H4 (cell line): ENCODE data around the gene PRPF40B. TPM values are rescaled to one million over a fixed set of nuclear protein-coding genes. Genes with fewer than 3 reads are reported as not detected.
"Not testable (repeated sequence)": the region's sequence is repeated elsewhere in the genome, so short reads cannot be mapped to it uniquely, and the experiment has no call there.

Source experiments
- DNase-seq: peaks from one replicate; pipeline ENCODE4 v3.0.0-alpha.2; 2015; ENCODE audit warnings: low spot score
- total RNA-seq: library from RNA; depleted of rRNA; stranded (reverse); fragments of >200 nt; shearing (Covaris generic); gene quantifications from 2 replicates; pipeline ENCODE4 v1.2.3, GENCODE V29; 2014; rRNA removed

Gene PRPF40B
- 5.8 and 9.8 TPM in 2 replicates for total RNA-seq

DNA sequence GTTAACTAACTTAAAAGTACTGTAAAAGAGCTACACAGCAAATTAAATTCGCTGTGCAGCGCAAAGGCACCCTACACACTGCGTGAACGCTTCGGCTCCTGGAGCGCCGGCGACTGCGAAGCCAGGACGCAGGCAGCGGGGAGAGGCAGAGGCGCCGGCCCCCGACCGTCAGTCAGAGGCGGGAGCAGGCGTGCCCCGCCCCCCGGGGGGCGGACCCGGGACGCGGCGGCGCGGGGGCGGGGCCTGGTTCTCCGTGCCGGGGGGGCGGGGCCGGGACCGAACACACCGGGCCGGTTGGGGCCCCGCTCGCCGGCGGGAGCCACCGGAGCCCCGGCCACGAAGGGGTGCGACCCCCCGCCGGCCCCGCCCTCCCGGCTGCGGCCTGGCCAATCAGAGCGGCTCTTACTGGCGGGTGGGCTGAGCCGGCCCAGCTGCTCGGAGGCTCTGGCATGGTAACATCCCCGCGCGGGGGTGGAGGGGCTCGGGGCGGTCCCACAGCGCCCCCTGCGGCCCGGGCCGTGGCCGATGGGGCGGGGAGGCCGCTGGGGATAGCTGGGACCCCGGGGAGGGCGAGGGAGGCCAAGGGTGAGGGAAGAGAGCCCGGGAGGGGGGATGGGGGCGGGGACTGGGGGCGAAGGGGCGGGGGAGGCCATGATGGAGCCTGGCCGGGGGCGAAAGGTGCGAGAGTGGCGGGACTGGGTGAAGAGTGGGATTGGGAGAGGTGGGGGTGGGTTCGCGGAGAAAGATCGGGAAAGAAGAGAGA is at the start of gene PRPF40B:
Gene PRPF40B (plus strand): TSS at position 420 of the 763 bp plus-strand sequence. CDS start 30 bp downstream, at position 450.
- DNase-seq: peak; percentile 68

DNA sequence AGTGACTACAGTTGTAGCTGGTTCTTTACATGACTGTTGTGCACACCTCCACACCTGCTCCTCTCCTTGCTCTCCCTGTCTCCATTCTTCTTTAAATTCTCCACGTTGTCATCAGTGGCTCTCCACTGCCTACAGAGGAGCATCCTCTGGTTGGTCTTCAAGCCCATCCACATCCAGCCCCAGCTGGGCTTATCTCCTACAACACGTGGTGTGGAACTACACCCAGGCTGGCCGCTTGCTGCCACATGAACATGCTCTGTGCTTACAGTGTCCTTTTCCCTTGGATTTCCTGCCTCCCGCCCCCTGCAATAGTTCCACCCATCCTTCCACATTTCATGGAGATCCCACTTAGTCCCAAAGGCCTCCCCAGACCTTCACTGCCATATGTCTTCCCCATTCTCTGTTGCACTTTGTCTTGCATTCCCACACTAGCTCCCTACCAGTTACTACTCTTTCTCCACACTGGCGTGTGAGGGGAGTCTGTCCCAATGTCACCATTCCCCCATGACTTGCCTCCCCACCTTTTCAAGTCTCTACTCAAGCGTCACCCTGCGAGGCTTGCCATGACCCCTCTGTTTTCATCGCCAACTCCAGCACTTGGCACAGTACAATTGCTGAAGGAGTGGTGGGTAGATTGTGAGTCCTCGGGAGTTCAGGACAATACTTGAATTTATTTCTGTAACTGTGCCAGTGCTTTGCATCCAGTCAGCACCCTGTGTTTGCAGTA is 45.6 kb upstream of the PRPF40B start:
- DNase-seq: no peak

DNA sequence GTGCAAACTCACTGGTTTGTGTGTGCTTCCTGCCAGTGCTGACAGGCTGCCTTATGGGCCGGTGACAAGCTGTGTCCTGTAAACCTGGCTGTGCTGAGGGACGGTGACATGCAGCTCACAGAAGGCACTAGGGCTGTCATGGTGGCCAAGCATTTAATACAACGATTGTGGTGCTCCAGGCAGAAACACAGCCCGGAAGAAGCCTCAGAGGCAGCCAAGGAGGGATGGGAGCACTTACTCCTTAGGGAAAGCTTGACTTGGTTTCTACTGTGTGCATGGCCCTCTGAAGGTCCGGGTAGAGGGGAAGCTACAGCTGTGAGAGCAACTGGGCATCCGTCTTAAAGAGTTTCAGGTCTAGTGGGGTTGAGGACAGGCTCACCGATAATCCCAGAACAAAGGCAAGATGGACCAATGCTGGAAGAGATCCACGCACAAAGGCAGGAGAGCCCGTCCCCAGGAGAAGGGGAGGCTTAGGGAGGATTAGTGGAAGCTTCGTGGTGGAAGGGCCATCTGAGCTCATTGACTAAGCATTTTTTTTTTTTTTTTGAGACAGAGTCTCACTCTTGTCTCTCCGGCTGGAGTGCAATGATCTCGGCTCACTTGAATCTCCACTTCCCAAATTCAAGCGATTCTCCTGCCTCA is 44.8 kb upstream of the PRPF40B start:
- no peak for DNase-seq

DNA sequence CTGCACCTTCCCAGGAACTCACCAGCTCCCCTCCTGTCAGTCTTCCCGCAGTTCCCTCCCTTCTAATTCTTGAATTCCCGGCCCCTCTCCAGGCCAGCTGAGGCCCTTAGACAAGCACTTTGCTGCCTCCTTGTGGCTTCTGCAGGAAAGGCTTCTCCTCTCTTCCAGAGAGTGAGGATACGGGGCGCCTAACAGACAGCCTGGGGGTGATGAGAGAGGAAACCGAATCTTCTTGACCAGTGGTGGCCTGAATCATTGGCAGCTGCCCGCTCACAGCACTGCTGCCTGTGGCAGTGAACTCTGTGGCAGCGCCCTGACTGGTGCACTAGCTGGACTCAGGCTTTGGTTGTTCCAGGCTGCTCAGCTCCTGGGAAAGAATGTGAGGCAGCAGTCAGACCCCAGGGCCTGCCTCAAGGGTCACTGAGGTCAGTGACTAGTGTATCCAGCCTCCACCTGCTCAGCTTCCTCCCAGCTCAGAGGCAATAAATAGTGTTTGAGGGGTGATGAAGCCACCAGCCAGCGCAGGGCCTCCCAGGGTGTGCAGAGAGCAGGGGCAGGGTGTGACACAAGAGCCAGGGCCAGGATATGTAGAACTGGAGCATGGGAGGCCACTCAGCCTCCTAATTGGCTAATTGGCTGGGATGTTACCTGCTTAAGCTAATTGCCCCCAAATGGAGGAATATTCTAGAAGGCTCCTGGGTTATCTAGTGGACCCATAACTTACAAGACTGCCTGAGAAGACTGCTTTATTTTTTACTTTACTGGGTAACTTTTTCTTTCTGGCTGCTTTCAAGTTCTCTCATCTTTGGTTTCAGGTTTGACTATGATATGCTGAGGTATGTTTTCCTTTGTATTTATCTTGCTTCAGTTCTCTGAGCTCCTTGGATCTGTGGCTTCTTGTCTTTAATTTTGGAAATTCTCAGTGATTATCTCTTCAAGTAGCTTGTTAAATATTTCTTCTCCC is 42.5 kb upstream of the PRPF40B start:
- peak; percentile 69 for DNase-seq

DNA sequence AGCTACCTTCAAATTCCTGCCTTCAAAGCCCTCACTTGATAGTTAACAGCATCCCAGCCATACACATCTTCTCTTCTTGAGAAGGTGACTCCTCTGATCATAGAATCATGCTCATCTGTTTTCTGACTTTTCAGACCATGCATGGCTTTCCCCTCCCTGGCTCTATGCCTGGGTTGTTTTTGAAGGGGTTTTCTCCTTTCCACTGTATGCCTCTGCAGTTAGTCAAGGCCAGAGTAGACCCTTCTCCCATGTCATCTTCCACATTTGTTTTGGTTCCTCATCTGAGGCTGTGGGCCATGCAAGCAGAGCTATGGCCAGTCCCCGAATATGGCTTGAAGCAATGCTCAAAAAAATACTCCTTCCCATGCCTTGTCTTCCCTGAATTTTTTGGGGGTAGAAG is 41.2 kb upstream of the PRPF40B start:
- no peak for DNase-seq

DNA sequence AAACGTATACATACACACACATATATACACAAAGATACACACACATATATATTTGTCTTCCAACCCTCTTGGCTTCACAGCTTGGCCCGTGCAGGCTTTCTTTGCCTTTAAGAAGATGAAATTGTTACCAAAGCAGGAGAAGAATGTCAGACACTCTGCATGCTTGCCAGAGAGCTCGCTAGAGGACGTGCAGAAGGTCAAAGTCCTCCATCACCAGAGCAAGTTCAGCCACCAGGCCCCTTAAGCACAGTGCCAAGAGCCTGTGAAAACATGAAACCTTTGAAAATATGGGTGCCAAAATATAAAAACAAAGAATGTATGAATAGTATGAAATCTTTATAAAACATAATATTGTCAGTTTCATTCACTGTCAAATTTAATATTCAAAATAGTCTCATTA is 40.5 kb upstream of the PRPF40B start:
- DNase-seq: no peak

DNA sequence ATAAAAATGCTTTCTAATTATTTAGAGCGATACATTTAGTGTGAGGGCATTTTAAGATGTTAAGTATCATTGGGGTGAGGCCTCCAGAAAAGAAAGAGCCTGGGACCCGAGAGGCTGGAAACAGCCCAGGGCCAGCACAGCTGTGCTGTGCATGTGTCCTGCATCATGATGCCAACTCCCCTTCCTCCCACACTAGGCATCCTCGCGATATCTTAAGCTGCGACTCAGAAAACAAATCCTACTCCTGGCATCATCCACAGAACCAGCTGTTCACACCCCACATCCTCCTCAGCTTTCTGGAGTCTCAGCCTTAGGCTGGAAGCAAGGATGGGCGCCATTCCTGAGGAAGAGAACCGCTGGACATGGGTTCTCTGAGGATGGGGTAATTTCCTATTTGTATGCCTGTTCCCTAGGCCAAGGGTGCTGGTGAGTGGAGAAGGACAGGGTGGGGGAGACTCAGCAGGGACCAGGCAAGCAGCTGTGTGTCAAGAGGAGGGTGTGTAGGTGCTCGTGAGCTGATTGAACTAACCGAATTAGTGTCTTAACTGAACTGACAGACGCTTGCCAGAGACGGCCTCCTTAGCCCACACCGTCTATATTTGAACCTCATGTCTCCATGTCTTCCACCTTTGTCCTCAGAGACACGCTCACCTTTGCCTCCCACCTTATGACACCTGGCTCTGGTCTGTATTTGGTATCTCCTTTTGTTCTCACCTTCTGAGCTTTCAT is 39.8 kb upstream of the PRPF40B start:
- DNase-seq: no peak

DNA sequence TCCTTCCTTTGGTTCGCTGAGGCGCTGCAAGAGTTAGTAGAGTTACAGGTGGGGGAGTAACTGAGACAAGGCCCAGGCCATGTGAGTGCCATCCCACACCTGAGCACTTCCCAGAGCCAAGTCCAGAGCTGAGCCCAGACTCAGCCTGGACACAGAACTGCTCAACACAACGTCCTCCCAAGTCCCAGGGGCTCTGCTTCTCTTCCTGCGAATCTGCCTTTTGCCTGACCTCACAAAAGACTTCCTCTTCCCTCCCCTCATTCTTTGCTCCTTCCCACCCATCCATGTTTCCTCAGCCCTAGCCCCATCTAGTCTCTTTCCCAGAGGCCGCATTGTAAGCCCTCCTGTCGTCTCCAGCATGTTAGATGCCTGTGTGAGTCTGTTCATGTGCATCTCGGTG is 38.8 kb upstream of the PRPF40B start:
- no peak for DNase-seq

DNA sequence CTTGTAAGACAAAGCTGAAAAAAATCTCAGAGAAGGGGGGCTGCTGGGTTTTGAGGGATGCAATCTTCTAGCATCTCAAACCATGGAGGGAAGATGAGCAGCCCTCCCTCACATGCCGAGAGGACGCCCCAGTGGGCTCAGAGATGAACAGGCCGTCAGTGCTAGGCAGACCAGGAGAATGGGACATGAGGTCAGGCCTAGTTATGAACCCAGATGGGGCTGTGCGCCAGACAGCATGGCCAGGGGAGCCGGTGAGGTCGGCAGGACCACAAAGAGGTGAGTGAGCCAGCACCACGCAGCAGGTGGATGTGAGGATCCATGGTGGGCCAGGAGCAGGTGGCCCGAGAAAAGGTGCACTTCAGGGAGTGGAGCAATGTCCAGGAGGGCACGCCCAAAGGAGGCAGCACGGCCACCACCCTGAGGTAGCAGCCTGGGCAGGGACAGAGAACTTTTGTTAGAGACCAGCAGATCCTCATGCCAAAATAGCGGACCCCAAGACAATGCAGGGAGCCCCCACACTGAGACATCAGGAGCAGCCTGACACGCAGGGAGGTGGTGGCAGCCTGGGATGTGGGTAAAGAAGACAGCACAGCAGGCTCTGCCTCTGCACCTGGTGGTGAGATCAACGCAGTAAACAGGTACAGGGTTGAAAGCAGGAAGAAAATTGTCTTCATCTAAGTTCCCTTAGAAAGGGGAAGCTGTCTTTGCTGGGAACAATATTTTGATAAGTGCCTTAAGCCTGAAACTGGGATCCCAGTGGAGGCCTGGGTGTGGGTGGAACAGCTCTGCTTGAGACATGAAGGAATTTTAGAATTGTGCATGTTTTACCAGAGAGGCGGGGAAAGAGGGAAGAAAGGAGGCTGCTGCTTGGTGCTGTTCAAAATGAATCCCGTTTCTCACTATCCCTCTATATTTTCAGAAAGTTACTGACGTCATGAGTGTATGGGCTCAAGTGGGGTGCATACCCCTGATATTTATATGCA is 37.6 kb upstream of the PRPF40B start:
- DNase-seq: no peak

DNA sequence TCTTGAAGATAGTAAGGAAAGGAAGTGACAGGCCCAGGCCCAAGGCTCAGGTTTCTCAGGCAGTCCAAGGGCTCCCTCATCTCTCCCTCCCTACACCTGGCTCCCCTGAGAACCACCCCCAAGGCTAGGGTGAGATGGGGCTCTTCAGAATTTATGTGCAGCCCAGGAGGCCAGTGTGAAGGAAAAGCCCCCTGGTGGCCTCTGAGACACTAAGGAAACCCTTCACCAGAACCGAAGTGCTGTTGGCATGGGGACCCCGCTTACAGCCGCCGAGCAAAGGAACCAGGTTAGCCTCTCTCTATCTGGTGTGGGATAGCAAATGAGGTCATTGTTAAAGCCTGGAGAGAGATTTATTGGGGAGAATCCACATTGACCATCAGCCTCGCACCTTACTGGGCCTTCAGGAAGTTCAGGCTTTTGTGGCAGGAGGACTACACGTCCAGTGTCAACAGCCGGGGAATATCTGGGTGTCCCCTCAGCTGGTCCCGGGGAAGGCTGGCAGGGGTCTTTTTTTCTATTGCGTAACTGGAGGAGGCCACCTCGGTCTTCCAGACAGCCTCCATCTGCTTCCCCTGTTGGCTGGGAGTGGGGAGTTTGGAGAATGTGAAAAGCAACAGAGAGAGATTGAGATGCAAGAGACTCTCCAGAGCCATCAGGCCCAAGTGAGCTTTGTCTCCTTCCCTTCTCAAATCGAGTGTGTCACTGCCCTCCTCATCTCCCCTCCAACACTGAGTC is 36.0 kb upstream of the PRPF40B start:
- DNase-seq: no peak

DNA sequence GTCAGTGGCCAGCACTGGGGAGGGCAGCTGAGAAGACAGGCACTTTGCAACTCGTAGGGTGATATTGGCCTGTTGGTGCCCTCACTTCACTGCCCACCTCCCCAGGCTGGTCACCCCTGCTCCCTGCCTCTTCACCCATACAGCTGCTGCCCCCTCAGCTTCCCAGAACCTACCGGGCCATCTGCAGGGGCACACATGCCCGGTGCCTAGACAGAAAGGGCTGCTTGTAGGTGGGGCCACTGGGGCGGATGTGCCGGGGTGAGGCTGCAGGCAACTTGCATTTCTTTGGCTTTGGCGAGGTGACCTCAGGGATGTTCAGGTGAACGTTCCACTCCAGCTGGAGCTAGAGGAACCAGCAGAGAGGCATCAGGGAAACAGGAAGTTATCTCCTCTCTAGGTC is 35.1 kb upstream of the PRPF40B start:
- DNase-seq: no peak

DNA sequence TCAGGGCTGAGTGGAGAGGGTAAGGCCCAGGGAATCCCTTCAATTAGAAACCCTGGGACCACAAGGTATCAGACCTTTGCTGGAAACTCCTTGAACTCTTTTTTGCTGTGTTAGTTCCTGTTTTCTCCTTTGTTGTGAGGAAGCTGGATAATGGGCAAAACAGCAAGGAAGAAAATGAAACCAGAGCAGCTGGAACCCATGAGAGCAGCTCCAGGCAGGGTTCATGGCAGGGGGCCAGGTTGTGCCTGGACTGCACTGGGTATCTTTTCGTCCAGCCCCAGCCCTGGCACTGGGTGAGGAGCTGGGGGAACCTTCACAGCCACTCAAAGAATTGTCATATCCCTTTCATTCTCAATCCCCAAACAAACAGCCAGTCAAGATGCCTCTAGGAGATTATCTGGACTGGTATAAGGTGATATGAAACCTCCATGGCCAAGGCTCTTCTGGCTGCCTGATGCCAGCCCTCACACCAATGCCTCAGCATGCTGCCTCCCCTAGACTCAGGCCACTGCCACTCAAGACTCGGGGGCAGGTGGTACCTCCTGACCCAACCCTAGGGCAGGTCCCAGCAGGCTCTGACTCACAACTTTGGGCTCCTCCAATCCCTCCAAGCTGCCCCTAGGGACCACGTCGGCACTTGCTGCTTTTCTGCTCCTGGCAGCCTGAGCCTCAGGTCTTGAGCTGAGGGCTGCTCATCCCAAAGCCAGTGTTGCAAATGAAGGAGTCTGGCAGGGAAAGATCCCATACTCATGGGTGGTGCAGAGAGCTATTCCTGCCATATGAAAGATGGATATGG is 34.4 kb upstream of the PRPF40B start:
- no peak for DNase-seq

DNA sequence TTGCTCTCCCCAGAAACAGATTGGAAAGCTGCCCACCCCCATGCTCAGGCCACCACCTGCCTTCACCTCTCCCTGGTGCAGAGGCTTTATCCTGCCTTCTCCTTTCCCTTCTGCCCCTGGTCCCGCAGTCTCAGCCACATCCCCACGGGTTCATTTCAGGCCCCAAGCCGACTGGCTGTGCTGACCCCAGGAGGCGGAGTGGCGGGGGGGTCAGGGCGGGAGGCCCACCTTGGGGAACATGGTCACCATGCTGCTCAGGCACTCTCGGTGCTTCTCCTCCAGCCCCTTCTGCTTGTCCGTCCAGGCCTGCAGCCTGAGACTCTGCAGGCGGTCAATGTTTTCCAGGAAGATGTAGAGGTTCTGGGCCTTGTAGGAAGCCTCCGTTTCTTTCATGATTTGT is 24.8 kb upstream of the PRPF40B start:
- DNase-seq: no peak

DNA sequence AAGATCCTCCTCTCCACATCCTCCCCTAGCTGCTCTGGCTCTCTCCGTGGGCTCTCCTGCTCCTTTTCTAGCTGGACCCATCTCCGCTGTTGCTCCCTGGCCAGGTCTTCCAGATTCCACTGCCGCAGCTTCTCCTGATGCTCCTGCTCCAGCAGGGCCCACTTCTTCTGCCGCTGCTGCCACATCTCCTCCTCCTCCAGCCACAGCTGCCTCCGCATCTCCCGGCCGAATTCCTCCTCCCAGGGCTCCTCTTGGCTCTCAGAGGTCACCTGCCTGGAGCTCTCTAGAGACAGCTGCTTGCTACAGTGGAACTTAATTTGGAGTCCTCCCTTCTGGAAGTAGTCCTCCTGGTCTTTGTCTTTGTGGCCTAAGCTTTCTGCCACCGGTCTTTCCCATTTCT is 23.4 kb upstream of the PRPF40B start:
- no peak for DNase-seq

DNA sequence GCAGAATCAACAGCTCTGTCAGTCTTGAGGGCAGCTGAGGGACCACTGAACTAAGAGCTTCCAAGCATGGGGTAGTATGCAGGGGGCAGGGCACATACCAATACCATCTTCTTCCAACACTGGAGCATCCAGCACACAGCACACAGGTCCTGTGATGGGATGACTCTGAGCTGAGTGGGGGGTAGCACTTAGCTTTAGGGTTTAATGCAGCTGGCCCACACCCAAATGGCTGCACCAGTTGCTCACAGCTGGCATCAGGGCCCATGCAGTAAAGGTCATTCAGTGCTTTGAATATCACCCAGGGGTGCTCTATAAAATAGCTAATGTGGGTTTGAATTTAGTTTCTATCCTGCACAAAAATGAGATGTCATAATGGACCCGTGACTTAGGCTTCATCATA is 19.6 kb upstream of the PRPF40B start:
- no peak for DNase-seq

DNA sequence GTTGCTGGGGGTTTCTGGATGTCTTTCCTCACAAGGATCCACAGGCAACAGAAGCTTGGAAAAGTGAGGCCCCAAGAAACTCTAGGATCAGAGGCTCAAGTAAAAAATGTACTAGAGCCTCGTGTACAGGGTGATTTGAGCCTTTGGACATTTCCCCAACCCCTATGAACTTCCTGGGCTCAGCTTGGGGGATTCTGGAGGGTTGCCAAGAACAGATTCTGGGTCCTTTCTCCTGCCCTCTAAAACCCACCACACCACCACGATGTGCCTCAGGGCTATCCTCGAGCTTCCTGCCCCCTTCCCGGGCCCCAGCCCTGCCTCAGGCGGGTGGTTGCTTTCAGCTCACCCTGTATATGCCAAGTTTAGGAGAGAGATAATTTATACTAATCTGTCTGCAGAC is 18.5 kb upstream of the PRPF40B start:
- DNase-seq: no peak

DNA sequence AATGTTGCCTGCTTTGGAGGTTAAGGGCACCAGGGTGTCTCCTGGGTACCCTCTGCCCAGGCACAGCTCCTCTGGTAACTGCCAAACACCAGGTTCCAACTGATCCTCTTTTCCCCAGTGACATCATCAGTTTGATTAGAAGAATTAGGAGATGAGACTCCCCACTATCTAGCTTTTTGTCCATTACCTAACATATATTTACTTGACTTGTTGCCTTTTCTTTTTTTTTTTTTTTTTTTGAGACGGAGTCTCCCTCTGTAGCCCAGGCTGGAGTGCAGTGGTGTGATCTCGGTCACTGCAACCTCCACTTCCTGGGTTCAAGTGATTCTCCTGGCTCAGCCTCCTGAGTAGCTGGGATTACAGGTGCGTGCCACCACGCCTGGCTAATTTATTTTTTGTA is 17.8 kb upstream of the PRPF40B start, which contains the start of gene FAM186B:
Gene FAM186B (minus strand): TSS at position 101 of the 400 bp plus-strand sequence. CDS start 162 bp downstream, outside the sequence.
- DNase-seq: not testable (repeated sequence)
